HepG2 (cell line): Measurements from ENCODE around the gene UBE3B. TPM values are rescaled to one million over a fixed set of nuclear protein-coding genes. Genes with fewer than 3 reads are reported as not detected.

Experiments
- DR1 ChIP-seq: sonication (generic); formaldehyde crosslinking; IDR thresholded peaks from 2 replicates; pipeline ENCODE4 v1.8.0; 2021; ENCODE audit warnings: mild to moderate bottlenecking, missing genetic modification reagents, inconsistent platforms
- ESRRA ChIP-seq: sonication (generic); formaldehyde crosslinking; IDR thresholded peaks from 2 replicates; pipeline ENCODE4 v1.5.1; 2020; ENCODE audit warnings: mild to moderate bottlenecking, low read depth, missing genetic modification reagents
- IKZF1 ChIP-seq: fragments of 450-650 bp; IDR thresholded peaks from 2 replicates; pipeline ENCODE4 v1.7.1; 2016
- IRF2 ChIP-seq: IDR thresholded peaks from 2 replicates; pipeline ENCODE4 v1.6.1; 2018; ENCODE audit warnings: missing genetic modification reagents, missing compliant biosample characterization
- NFE2 ChIP-seq: sonication (generic); formaldehyde crosslinking; IDR thresholded peaks from 2 replicates; pipeline ENCODE4 v1.4.0; 2020; ENCODE audit warnings: missing genetic modification reagents
- RARA ChIP-seq: IDR thresholded peaks from 2 replicates; pipeline ENCODE4 v1.6.1; 2016; ENCODE audit warnings: missing genetic modification reagents, missing compliant biosample characterization
- SMAD1 ChIP-seq: sonication (generic); formaldehyde crosslinking; IDR thresholded peaks from 2 replicates; pipeline ENCODE4 v1.4.0; 2020; ENCODE audit warnings: missing genetic modification reagents, low read depth, mild to moderate bottlenecking, borderline replicate concordance
- SNAI1 ChIP-seq: sonication (generic); formaldehyde crosslinking; IDR thresholded peaks from 2 replicates; pipeline ENCODE4 v1.5.0; 2020; ENCODE audit warnings: mild to moderate bottlenecking, missing genetic modification reagents, borderline replicate concordance
- ZNF260 ChIP-seq: sonication (generic); formaldehyde crosslinking; IDR thresholded peaks from 2 replicates; pipeline ENCODE4 v1.4.0; 2020; ENCODE audit warnings: missing genetic modification reagents, low read depth, mild to moderate bottlenecking, borderline replicate concordance
- ZNF577 ChIP-seq: sonication (generic); formaldehyde crosslinking; IDR thresholded peaks from 2 replicates; pipeline ENCODE4 v1.4.0; 2020; ENCODE audit warnings: mild to moderate bottlenecking, low read depth, missing genetic modification reagents, borderline replicate concordance
- ZNF768 ChIP-seq: sonication (generic); formaldehyde crosslinking; IDR thresholded peaks from 2 replicates; pipeline ENCODE4 v1.4.0; 2020; ENCODE audit warnings: missing genetic modification reagents
- polyA plus RNA-seq, 8 experiments: library from polyadenylated mRNA; depleted of rRNA in 3 of 8; stranded (reverse) in 7 of 8; unstranded in 1 of 8; fragments of >200 nt; fragmentation: Illumina TruSeq in 4 of 8; extraction: Trizol in 4 of 8; gene quantifications; 2 replicates each; pipeline versions ENCODE4 v1.2.1 to v1.2.3, GENCODE V29; 2011 to 2016; ENCODE audit warnings: low read depth in 4 of 8, missing spikeins in 1 of 8, mixed read lengths in 1 of 8; ENCODE audit not compliant: insufficient read depth in 1 of 8
- total RNA-seq, 5 experiments: library from RNA; depleted of rRNA; stranded (reverse); fragments of >200 nt; fragmentation: Illumina TruSeq; extraction: Trizol; gene quantifications; 2 replicates each; pipeline ENCODE4 v1.2.3, GENCODE V29; 2016; ENCODE audit warnings: low read depth in 1 of 5
- TF ChIP-seq, protein P1 (sequence below): sonication (generic); formaldehyde crosslinking; IDR thresholded peaks from 2 replicates; pipeline ENCODE4 v1.4.0; 2020; ENCODE audit warnings: mild to moderate bottlenecking, missing genetic modification reagents, borderline replicate concordance
- TF ChIP-seq, protein P2 (sequence below): sonication (generic); formaldehyde crosslinking; IDR thresholded peaks from 2 replicates; pipeline ENCODE4 v1.4.0; 2020; ENCODE audit warnings: low read depth, mild to moderate bottlenecking, missing genetic modification reagents
- TF ChIP-seq, protein P3 (sequence below): sonication (generic); formaldehyde crosslinking; IDR thresholded peaks from 2 replicates; pipeline ENCODE4 v1.4.0; 2020; ENCODE audit warnings: low read depth, missing genetic modification reagents
- TF ChIP-seq, protein P4 (sequence below): sonication (generic); formaldehyde crosslinking; IDR thresholded peaks from 2 replicates; pipeline ENCODE4 v1.5.0; 2020; ENCODE audit warnings: mild to moderate bottlenecking, missing genetic modification reagents
- TF ChIP-seq, protein P5 (sequence below): sonication (generic); formaldehyde crosslinking; IDR thresholded peaks from 2 replicates; pipeline ENCODE4 v1.5.0; 2020; ENCODE audit warnings: mild to moderate bottlenecking, missing genetic modification reagents, moderate library complexity

The UBE3B gene
- total and polyA plus RNA-seq, 2 of the 13 experiments (the other 11 are each of a cell fraction or from before 2014, with no cell fraction given), result 22.7 to 25.3 TPM

DNA sequence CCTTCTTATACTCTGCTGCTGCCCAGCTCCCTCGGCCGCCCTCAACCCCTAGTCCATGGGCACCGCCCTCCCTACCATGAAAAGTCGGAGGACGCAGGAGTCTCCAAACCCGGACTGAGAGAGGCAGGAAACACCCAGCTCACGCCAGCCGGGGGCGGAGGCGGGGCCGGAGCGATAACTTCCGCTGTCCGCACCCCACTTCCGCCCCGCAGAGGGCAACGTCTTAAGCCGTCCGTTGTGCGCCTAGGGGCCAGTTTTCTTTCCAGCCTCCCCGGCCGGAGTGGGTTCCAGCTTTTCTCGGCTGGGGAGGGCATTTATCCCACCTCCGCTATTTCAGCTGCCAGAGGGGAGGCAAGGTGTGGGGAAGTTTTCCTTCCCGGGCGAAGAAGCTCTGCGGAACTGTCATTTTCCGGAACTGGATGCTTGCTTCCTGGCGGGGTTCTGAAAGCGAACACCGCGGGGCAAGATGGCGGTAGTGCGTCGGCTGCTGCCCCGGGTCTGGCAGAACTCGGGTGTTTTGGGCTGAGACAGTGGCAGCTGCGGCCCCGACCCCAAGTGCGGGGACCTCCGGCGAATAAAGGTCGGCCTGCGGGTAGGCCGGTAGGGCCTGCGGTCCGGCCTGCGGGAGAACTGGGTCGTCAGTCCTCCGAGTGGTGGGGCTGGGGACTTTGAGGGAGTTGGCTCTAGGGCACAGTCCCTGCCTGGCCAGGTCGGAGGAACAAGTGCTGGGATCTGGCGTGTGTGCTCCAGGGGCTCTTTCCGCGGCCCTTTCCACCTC, at the start of gene UBE3B, which contains the start of gene KCTD10 (continued):
- TF ChIP-seq, protein P1, sequence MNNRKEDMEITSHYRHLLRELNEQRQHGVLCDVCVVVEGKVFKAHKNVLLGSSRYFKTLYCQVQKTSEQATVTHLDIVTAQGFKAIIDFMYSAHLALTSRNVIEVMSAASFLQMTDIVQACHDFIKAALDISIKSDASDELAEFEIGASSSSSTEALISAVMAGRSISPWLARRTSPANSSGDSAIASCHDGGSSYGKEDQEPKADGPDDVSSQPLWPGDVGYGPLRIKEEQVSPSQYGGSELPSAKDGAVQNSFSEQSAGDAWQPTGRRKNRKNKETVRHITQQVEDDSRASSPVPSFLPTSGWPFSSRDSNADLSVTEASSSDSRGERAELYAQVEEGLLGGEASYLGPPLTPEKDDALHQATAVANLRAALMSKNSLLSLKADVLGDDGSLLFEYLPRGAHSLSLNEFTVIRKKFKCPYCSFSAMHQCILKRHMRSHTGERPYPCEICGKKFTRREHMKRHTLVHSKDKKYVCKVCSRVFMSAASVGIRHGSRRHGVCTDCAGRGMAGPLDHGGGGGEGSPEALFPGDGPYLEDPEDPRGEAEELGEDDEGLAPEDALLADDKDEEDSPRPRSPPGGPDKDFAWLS, result no peak
- TF ChIP-seq, protein P2, sequence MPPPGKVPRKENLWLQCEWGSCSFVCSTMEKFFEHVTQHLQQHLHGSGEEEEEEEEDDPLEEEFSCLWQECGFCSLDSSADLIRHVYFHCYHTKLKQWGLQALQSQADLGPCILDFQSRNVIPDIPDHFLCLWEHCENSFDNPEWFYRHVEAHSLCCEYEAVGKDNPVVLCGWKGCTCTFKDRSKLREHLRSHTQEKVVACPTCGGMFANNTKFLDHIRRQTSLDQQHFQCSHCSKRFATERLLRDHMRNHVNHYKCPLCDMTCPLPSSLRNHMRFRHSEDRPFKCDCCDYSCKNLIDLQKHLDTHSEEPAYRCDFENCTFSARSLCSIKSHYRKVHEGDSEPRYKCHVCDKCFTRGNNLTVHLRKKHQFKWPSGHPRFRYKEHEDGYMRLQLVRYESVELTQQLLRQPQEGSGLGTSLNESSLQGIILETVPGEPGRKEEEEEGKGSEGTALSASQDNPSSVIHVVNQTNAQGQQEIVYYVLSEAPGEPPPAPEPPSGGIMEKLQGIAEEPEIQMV, result no peak
- TF ChIP-seq ZNF260 (no peak), ESRRA (peak; percentile 79; the same call in 1 of the 2 replicates), SMAD1 (CRISPR knock-in tag) (no peak), SNAI1 (CRISPR knock-in tag) (peak; percentile 86), DR1 (CRISPR knock-in tag) (peak; percentile 81), IKZF1 (no peak), NFE2 (CRISPR knock-in tag) (no peak), IRF2 (0 out of 2 replicates have a peak, but pooled peaks have one; percentile 13), ZNF768 (CRISPR knock-in tag) (no peak; the same call in 1 of the 2 replicates), ZNF577 (CRISPR knock-in tag) (0 out of 2 replicates have a peak, but pooled peaks have one; percentile 67), RARA (CRISPR knock-in tag) (peak; percentile 1; the same call in 1 of the 2 replicates)
- TF ChIP-seq, protein P3, sequence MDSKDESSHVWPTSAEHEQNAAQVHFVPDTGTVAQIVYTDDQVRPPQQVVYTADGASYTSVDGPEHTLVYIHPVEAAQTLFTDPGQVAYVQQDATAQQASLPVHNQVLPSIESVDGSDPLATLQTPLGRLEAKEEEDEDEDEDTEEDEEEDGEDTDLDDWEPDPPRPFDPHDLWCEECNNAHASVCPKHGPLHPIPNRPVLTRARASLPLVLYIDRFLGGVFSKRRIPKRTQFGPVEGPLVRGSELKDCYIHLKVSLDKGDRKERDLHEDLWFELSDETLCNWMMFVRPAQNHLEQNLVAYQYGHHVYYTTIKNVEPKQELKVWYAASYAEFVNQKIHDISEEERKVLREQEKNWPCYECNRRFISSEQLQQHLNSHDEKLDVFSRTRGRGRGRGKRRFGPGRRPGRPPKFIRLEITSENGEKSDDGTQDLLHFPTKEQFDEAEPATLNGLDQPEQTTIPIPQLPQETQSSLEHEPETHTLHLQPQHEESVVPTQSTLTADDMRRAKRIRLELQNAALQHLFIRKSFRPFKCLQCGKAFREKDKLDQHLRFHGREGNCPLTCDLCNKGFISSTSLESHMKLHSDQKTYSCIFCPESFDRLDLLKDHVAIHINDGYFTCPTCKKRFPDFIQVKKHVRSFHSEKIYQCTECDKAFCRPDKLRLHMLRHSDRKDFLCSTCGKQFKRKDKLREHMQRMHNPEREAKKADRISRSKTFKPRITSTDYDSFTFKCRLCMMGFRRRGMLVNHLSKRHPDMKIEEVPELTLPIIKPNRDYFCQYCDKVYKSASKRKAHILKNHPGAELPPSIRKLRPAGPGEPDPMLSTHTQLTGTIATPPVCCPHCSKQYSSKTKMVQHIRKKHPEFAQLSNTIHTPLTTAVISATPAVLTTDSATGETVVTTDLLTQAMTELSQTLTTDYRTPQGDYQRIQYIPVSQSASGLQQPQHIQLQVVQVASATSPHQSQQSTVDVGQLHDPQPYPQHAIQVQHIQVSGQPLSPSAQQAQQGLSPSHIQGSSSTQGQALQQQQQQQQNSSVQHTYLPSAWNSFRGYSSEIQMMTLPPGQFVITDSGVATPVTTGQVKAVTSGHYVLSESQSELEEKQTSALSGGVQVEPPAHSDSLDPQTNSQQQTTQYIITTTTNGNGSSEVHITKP (CRISPR knock-in tag), result no peak
- TF ChIP-seq, protein P4, sequence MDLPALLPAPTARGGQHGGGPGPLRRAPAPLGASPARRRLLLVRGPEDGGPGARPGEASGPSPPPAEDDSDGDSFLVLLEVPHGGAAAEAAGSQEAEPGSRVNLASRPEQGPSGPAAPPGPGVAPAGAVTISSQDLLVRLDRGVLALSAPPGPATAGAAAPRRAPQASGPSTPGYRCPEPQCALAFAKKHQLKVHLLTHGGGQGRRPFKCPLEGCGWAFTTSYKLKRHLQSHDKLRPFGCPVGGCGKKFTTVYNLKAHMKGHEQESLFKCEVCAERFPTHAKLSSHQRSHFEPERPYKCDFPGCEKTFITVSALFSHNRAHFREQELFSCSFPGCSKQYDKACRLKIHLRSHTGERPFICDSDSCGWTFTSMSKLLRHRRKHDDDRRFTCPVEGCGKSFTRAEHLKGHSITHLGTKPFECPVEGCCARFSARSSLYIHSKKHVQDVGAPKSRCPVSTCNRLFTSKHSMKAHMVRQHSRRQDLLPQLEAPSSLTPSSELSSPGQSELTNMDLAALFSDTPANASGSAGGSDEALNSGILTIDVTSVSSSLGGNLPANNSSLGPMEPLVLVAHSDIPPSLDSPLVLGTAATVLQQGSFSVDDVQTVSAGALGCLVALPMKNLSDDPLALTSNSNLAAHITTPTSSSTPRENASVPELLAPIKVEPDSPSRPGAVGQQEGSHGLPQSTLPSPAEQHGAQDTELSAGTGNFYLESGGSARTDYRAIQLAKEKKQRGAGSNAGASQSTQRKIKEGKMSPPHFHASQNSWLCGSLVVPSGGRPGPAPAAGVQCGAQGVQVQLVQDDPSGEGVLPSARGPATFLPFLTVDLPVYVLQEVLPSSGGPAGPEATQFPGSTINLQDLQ, result 0 out of 2 replicates have a peak, but pooled peaks have one; percentile 8
- TF ChIP-seq, protein P5, sequence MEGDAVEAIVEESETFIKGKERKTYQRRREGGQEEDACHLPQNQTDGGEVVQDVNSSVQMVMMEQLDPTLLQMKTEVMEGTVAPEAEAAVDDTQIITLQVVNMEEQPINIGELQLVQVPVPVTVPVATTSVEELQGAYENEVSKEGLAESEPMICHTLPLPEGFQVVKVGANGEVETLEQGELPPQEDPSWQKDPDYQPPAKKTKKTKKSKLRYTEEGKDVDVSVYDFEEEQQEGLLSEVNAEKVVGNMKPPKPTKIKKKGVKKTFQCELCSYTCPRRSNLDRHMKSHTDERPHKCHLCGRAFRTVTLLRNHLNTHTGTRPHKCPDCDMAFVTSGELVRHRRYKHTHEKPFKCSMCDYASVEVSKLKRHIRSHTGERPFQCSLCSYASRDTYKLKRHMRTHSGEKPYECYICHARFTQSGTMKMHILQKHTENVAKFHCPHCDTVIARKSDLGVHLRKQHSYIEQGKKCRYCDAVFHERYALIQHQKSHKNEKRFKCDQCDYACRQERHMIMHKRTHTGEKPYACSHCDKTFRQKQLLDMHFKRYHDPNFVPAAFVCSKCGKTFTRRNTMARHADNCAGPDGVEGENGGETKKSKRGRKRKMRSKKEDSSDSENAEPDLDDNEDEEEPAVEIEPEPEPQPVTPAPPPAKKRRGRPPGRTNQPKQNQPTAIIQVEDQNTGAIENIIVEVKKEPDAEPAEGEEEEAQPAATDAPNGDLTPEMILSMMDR (CRISPR knock-in tag), result peak; percentile 12; the same call in 1 of the 2 replicates
